GM19397 (cell line): ENCODE results near the gene PRDM9.
"Not testable (repeated sequence)": the region's sequence is repeated elsewhere in the genome, so short reads cannot be mapped to it uniquely, and the experiment has no call there.

ENCODE experiments used
- ATAC-seq: cut with Tn5 transposase; IDR thresholded peaks from one replicate; pipeline ENCODE4 v1.9.1; 2021; ENCODE audit warnings: mild to moderate bottlenecking, moderate library complexity; ENCODE audit not compliant: unreplicated experiment

PRDM9 gene

GRCh38 chr5:23526616-23527015 lies 19.2 kb downstream of the PRDM9 start:
- not testable (repeated sequence) for ATAC-seq

GRCh38 chr5:23527216-23527920 lies 20.0 kb downstream of the PRDM9 start:
- ATAC-seq: not testable (repeated sequence)

- ATAC-seq: no peak
Measured at GRCh38 chr5:23528677-23529076, 21.3 kb downstream of the PRDM9 start.

GRCh38 chr5:23530571-23530970 lies 23.2 kb downstream of the PRDM9 start:
- no peak for ATAC-seq

- ATAC-seq: no peak
Measured at GRCh38 chr5:23571059-23571458, 63.6 kb downstream of the PRDM9 start.
